OCI-LY1 (cell line): ENCODE measurements around the gene UCHL5.

ENCODE experiments used
- EZH2 ChIP-seq: fragments of 200-600 bp; sonication (generic), shearing (Covaris generic); IDR thresholded peaks from 2 replicates; pipeline ENCODE4 v1.8.0; 2017; ENCODE audit warnings: borderline replicate concordance, mixed run types, mild to moderate bottlenecking, antibody characterized with exemption, low read length, moderate library complexity, mixed read lengths
- TF ChIP-seq, protein P1 (sequence below): fragments of 200-600 bp; sonication (generic), shearing (Covaris generic); IDR thresholded peaks from 2 replicates; pipeline ENCODE4 v1.5.1; 2017; ENCODE audit warnings: mild to moderate bottlenecking, antibody characterized with exemption, low read length, moderate library complexity, mixed read lengths

DNA sequence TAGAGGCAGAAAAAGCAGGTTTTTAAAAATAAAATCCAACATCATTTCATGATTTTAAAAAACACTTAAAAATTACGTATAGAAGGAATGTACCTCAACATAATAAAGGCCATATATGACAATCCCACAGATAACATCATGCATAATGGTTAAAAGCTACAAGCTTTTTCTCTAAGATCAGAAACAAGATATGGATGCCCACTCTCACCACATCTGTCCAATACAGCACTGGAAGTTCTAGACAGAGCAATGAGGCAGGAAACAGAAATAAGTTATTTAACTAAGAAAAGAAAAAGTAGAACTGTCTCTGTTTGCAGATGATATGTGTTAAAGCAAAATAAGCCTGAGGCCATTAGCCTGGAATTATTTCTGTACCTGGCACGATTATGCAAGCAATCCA lies 96.3 kb downstream of the UCHL5 start:
- TF ChIP-seq, protein P1, sequence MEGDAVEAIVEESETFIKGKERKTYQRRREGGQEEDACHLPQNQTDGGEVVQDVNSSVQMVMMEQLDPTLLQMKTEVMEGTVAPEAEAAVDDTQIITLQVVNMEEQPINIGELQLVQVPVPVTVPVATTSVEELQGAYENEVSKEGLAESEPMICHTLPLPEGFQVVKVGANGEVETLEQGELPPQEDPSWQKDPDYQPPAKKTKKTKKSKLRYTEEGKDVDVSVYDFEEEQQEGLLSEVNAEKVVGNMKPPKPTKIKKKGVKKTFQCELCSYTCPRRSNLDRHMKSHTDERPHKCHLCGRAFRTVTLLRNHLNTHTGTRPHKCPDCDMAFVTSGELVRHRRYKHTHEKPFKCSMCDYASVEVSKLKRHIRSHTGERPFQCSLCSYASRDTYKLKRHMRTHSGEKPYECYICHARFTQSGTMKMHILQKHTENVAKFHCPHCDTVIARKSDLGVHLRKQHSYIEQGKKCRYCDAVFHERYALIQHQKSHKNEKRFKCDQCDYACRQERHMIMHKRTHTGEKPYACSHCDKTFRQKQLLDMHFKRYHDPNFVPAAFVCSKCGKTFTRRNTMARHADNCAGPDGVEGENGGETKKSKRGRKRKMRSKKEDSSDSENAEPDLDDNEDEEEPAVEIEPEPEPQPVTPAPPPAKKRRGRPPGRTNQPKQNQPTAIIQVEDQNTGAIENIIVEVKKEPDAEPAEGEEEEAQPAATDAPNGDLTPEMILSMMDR = no peak
- no peak for TF ChIP-seq EZH2
